Transverse colon (tissue), 4 donors: ENCODE data around the gene PKMYT1.

ENCODE experiments used
- CTCF ChIP-seq, 5 experiments: fragments of 200-600 bp in 3 of 5; fragments of 450-650 bp in 2 of 5; sonication (generic) in 3 of 5; IDR thresholded peaks; 1 replicate in 2 of 5; 2 replicates in 3 of 5; pipeline ENCODE4 v1.5.1; 2016 to 2017; ENCODE audit warnings: antibody characterized with exemption in 5 of 5, inconsistent platforms in 3 of 5, mild to moderate bottlenecking in 2 of 5, moderate library complexity in 1 of 5
- POLR2AphosphoS5 ChIP-seq, 3 donors: sonication (generic); formaldehyde crosslinking; IDR thresholded peaks; one replicate each; pipeline ENCODE4 v1.6.1; 2016; ENCODE audit warnings: antibody characterized with exemption in 3 of 3

- TF ChIP-seq CTCF (IDR thresholded peaks at IDR 0.05) (no peak), POLR2AphosphoS5 (IDR thresholded peaks at IDR 0.05) (no peak)
Observed at GRCh38 chr16:3025032-3026002, 45.1 kb upstream of the PKMYT1 start.
